Neural cell (in vitro differentiated cells): Measurements from ENCODE around the gene SMAD9. TPM values are rescaled to one million over a fixed set of nuclear protein-coding genes. Genes with fewer than 3 reads are reported as not detected.

Source experiments
- H2AFZ ChIP-seq: fragments of 200-600, 300-800 bp; sonication (generic), shearing (Covaris generic); 2 replicates; pipeline ENCODE4 v1.6.0; 2014; ENCODE audit warnings: low read depth, mild to moderate bottlenecking, antibody characterized with exemption, low read length, moderate library complexity
- H3F3A ChIP-seq: fragments of 200-600 bp; shearing (Covaris generic); 2 replicates; pipeline ENCODE4 v1.6.1; 2016; ENCODE audit warnings: mild to moderate bottlenecking, moderate library complexity, mixed read lengths, antibody characterized with exemption, low read length; ENCODE audit not compliant: insufficient read depth, poor library complexity, severe bottlenecking
- H3K27ac ChIP-seq: fragments of 200-600, 300-800 bp; sonication (generic), shearing (Covaris generic); 2 replicates; pipeline ENCODE4 v1.5.1; 2014; ENCODE audit warnings: mild to moderate bottlenecking, low read length, moderate library complexity
- H3K27me3 ChIP-seq: fragments of 300-800, 200-600 bp; sonication (generic), shearing (Covaris generic); 2 replicates; pipeline ENCODE4 v1.6.0; 2014; ENCODE audit warnings: mild to moderate bottlenecking, low read depth, low read length, moderate library complexity; ENCODE audit not compliant: insufficient read depth
- H3K36me3 ChIP-seq: fragments of 300-800, 200-600 bp; sonication (generic), shearing (Covaris generic); 2 replicates; pipeline ENCODE4 v1.5.1; 2014; ENCODE audit warnings: mild to moderate bottlenecking, antibody characterized with exemption, low read length, moderate library complexity; ENCODE audit not compliant: insufficient read depth
- H3K4me2 ChIP-seq: fragments of 300-800, 200-600 bp; sonication (generic), shearing (Covaris generic); 2 replicates; pipeline ENCODE4 v1.6.0; 2014; ENCODE audit warnings: mild to moderate bottlenecking, low read length
- H3K4me3 ChIP-seq: fragments of 300-800, 200-600 bp; sonication (generic), shearing (Covaris generic); 2 replicates; pipeline ENCODE4 v1.5.1; 2014; ENCODE audit warnings: mild to moderate bottlenecking, low read length, moderate library complexity
- H3K79me2 ChIP-seq: fragments of 200-600 bp; shearing (Covaris generic); replicated peaks from 2 replicates; pipeline ENCODE4 v1.6.0; 2014; ENCODE audit warnings: mild to moderate bottlenecking, low read length, moderate library complexity; ENCODE audit not compliant: insufficient read depth
- H3K9ac ChIP-seq: fragments of 300-800, 200-600 bp; sonication (generic), shearing (Covaris generic); 2 replicates; pipeline ENCODE4 v1.6.1; 2016; ENCODE audit warnings: mild to moderate bottlenecking, low read length, mixed read lengths
- H3K9me2 ChIP-seq: fragments of 200-600 bp; shearing (Covaris generic); 2 replicates; pipeline ENCODE4 v1.6.1; 2016; ENCODE audit warnings: mild to moderate bottlenecking, low read length, mixed read lengths; ENCODE audit not compliant: insufficient read depth
- H3K9me3 ChIP-seq: fragments of 200-600, 300-800 bp; sonication (generic), shearing (Covaris generic); 2 replicates; pipeline ENCODE4 v1.6.1; 2016; ENCODE audit warnings: mild to moderate bottlenecking, mixed run types, low read length, moderate library complexity, mixed read lengths
- H4K20me1 ChIP-seq: fragments of 200-600 bp; shearing (Covaris generic); 2 replicates; pipeline ENCODE4 v1.6.1; 2016; ENCODE audit warnings: mild to moderate bottlenecking, mixed run types; ENCODE audit not compliant: insufficient read depth
- CTCF ChIP-seq: fragments of 450-650 bp; IDR thresholded peaks from 2 replicates; pipeline ENCODE4 v1.5.1; 2014; ENCODE audit warnings: antibody characterized with exemption, mild to moderate bottlenecking, moderate library complexity; ENCODE audit not compliant: poor library complexity, severe bottlenecking
- EP300 ChIP-seq: fragments of 450-650 bp; conservative IDR thresholded peaks from 2 replicates; pipeline ENCODE4 v1.6.1; 2014; ENCODE audit warnings: antibody characterized with exemption, mild to moderate bottlenecking, moderate library complexity; ENCODE audit not compliant: poor library complexity, severe bottlenecking
- EZH2 ChIP-seq: fragments of 200-600, 300-800 bp; shearing (Covaris generic), sonication (generic); IDR thresholded peaks from 2 replicates; pipeline ENCODE4 v1.6.1; 2014; ENCODE audit warnings: antibody characterized with exemption, low read length, borderline replicate concordance, mild to moderate bottlenecking; ENCODE audit not compliant: insufficient read depth, poor library complexity, severe bottlenecking
- MXI1 ChIP-seq: fragments of 450-650 bp; conservative IDR thresholded peaks from 2 replicates; pipeline ENCODE4 v1.6.1; 2014; ENCODE audit warnings: antibody characterized with exemption, mild to moderate bottlenecking; ENCODE audit not compliant: poor library complexity, severe bottlenecking
- POLR2AphosphoS5 ChIP-seq: IDR thresholded peaks from 2 replicates; pipeline ENCODE4 v1.6.1; 2012
- RAD21 ChIP-seq: fragments of 450-650 bp; conservative IDR thresholded peaks from 2 replicates; pipeline ENCODE4 v1.6.1; 2014; ENCODE audit warnings: antibody characterized with exemption, mild to moderate bottlenecking, moderate library complexity
- REST ChIP-seq: IDR thresholded peaks from 2 replicates; pipeline ENCODE4 v1.6.1; 2012; ENCODE audit warnings: borderline replicate concordance
- SMC3 ChIP-seq: fragments of 450-650 bp; conservative IDR thresholded peaks from 2 replicates; pipeline ENCODE4 v1.6.1; 2014; ENCODE audit warnings: antibody characterized with exemption, mild to moderate bottlenecking, moderate library complexity; ENCODE audit not compliant: poor library complexity
- TAF1 ChIP-seq: IDR thresholded peaks from 2 replicates; pipeline ENCODE4 v1.6.1; 2012; ENCODE audit warnings: low read depth
- polyA plus RNA-seq: library from polyadenylated mRNA; depleted of rRNA; stranded (reverse); fragments of >200 nt; gene quantifications from 2 replicates; pipeline ENCODE4 v1.2.3, GENCODE V29; 2014

SMAD9 gene
- polyA plus RNA-seq, 1 donor from 2014 or later: 2.5 TPM

GRCh38 chr13:36950330-36950729, 30.3 kb upstream of the SMAD9 start:
- H3K4me3 ChIP-seq: no peak overlapping the region
- no peaks in the 10 kb centered on the region for H4K20me1 ChIP-seq
- no peaks in the 10 kb centered on the region for H3K79me2 ChIP-seq
- no peaks in the 10 kb centered on the region for H3F3A ChIP-seq
- TF ChIP-seq SMC3 (no peak), REST (no peak), TAF1 (no peak), RAD21 (no peak), MXI1 (no peak), CTCF (no peak), POLR2AphosphoS5 (no peak)
- H3K36me3 ChIP-seq: no peaks in the 10 kb centered on the region
- H3K27me3 ChIP-seq: no peaks in the 10 kb centered on the region
- H3K9me2 ChIP-seq: no peaks in the 10 kb centered on the region
- no peaks in the 10 kb centered on the region for H3K9me3 ChIP-seq
- H3K27ac ChIP-seq: no peak overlapping the region
- no peak overlapping the region for H3K4me2 ChIP-seq
- no peak overlapping the region for H3K9ac ChIP-seq
- no peak overlapping the region for H2AFZ ChIP-seq

- Histone ChIP-seq H3K27me3 (no peaks in the 10 kb centered on the region), H3K9me2 (no peaks in the 10 kb centered on the region), H4K20me1 (no peaks in the 10 kb centered on the region), H3K9me3 (no peaks in the 10 kb centered on the region), H3K27ac (no peak overlapping the region), H3K4me3 (no peak overlapping the region), H3K36me3 (no peaks in the 10 kb centered on the region), H3K79me2 (no peaks in the 10 kb centered on the region), H3F3A (no peaks in the 10 kb centered on the region), H3K4me2 (no peak overlapping the region), H3K9ac (no peak overlapping the region), H2AFZ (no peak overlapping the region)
- TF ChIP-seq RAD21 (no peak), TAF1 (no peak), REST (no peak), EZH2 (no peak), POLR2AphosphoS5 (no peak), CTCF (no peak), MXI1 (no peak), EP300 (no peak), SMC3 (no peak)
Observed at GRCh38 chr13:36945078-36945477, 25.0 kb upstream of the SMAD9 start.
